Ovary (tissue), 3 donors: Measurements from ENCODE around the gene NMS.

Experiments
- CTCF ChIP-seq, 3 donors: fragments of 450-650 bp in 2 of 3; fragments of 200-600 bp in 1 of 3; IDR thresholded peaks; one replicate each; pipeline versions ENCODE4 v1.5.1 to v1.8.0; 2016 to 2022; ENCODE audit warnings: antibody characterized with exemption in 3 of 3, mild to moderate bottlenecking in 1 of 3
- EP300 ChIP-seq: sonication (generic); formaldehyde crosslinking; IDR thresholded peaks from one replicate; pipeline ENCODE4 v1.6.1; 2017; ENCODE audit warnings: antibody characterized with exemption
- donor health status: DM: no; HTN: no; CAD: no.

GRCh38 chr2:100522430-100522829, 52.1 kb downstream of the NMS start:
- TF ChIP-seq CTCF (IDR thresholded peaks at IDR 0.05) (no peak), EP300 (no peak)
